Measurements from ENCODE around the gene ZNF888.
"Not testable (repeated sequence)": the region's sequence is repeated elsewhere in the genome, so short reads cannot be mapped to it uniquely, and the experiment has no call there.

The ZNF888 gene

GRCh38 chr19:52922841-52923777 is at the start of gene ZNF888:
ZNF888 (minus strand) TSS chr19:52923428; CDS start chr19:52917873, 5,555 bp downstream.
- peak; percentile 47 for DNase-seq (ENCODE audit: low spot score)

DNA sequence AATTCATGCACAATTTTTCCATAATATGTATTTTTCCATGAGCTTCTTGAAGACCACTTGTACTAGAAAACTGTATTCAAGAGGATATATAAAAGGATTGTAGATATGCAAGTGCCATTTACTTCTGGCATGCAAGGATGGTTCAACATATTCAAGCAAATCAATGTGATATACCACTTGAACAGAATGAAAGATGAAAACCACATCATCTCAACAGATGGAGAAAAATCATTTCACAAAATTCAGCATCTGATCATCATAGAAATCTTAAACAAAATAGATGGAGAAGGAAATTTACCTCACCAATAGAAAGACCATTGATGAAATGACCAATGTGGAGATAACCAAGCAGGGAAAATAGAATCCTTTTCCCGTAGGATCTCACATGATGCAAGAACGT is 44.5 kb upstream of the ZNF888 start:
- no peak for DNase-seq (ENCODE audit: low spot score)

- no peak for DNase-seq (ENCODE audit: low spot score)
These were observed 40.0 kb upstream of the ZNF888 start for GRCh38 chr19:52963247-52963618.

- DNase-seq (ENCODE audit: low spot score): peak; percentile 88
These were observed 39.4 kb upstream of the ZNF888 start, which contains the start of gene ZNF816 for GRCh38 chr19:52962394-52963246. ZNF816 (minus strand) TSS chr19:52962881; CDS start chr19:52956089, 6,792 bp downstream.

GRCh38 chr19:52961981-52962380 is 38.8 kb upstream of the ZNF888 start:
- no peak for DNase-seq (ENCODE audit: low spot score)

DNA sequence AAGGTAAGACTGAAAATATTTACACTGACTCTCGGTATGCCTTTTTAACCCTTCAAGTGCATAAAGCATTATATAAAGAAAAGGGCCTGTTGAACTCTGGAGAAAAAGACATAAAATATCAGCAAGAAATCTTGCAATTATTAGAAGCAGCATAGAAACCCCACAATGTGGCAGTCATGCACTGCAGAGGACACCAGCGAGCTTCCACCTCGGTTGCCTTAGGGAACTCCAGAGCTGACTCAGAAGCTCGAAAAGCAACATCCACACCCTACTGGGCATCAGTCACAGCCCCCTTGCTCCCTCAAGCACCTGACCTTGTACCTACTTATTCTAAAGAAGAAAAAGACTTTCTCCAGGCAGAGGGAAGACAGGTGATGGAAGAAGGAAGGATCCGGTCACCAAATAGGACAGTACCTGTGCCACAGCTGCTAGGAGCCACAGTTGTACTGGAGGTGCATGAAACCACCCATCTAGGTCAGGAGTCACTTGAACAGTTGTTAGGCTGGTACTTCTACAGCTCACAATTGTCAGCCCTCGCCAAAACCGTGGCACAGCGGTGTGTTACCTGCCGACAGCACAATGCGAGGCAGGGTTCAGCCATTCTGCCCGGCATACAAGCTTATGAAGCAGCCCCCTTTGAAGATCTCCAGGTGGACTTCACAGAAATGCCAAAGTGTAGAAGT is 36.5 kb upstream of the ZNF888 start:
- DNase-seq (ENCODE audit: low spot score): no peak

GRCh38 chr19:52957591-52957990 is 34.4 kb upstream of the ZNF888 start:
- DNase-seq (ENCODE audit: low spot score): no peak

GRCh38 chr19:52956917-52957316 is 33.7 kb upstream of the ZNF888 start:
- no peak for DNase-seq (ENCODE audit: low spot score)

DNA sequence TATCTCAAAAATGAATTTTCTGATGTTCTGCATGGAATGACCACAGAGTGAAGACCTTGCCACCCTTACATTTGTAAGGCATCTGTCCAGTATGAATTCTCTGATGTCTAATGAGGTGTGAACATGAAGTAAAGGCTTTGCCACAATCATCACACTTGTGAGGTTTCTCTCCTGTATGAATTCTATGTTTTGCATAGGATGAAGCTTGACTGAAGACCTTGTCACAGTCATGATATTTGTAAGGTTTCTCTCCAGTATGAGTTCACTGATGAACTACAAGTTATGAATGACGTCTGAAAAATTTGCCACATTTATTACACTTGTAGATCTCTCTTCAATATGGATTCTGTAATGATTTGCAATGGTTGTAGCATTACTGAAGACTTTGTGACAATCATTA is 26.2 kb upstream of the ZNF888 start:
- no peak for DNase-seq (ENCODE audit: low spot score)

DNA sequence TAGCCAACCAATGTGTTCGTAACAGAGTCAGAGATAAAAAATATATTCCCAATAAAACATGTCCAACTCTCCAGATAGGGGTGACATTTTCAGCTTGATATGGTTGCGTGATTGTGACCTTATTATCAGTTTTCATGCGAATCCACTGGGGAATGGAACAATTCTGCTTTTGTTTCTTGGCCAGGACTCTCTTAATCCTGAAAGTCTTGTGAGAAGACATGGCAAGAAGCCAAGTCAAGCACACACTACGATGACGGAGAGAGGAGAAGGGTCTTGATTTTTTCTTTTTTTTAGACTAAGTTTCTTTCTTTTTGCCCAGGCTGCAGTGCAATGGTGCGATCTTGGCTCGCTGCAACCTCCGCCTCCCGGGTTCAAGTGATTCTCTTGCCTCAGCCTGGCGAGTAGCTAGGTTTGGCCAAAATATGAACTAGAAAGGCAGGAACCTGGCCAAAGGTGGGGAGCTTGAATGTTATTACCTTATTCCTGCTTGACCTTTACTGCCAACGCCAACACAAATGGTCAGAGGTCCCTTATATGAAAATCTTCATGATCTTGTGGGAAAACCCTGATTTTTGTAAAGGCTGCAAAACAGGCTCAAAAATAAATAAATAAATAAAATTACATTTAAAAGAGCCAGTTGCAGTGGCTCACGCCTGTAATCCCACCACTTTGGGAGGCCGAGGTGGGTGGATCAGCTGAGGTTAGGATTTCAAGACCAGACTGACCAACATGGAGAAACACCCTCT is 25.0 kb upstream of the ZNF888 start:
- DNase-seq (ENCODE audit: low spot score): no peak

DNA sequence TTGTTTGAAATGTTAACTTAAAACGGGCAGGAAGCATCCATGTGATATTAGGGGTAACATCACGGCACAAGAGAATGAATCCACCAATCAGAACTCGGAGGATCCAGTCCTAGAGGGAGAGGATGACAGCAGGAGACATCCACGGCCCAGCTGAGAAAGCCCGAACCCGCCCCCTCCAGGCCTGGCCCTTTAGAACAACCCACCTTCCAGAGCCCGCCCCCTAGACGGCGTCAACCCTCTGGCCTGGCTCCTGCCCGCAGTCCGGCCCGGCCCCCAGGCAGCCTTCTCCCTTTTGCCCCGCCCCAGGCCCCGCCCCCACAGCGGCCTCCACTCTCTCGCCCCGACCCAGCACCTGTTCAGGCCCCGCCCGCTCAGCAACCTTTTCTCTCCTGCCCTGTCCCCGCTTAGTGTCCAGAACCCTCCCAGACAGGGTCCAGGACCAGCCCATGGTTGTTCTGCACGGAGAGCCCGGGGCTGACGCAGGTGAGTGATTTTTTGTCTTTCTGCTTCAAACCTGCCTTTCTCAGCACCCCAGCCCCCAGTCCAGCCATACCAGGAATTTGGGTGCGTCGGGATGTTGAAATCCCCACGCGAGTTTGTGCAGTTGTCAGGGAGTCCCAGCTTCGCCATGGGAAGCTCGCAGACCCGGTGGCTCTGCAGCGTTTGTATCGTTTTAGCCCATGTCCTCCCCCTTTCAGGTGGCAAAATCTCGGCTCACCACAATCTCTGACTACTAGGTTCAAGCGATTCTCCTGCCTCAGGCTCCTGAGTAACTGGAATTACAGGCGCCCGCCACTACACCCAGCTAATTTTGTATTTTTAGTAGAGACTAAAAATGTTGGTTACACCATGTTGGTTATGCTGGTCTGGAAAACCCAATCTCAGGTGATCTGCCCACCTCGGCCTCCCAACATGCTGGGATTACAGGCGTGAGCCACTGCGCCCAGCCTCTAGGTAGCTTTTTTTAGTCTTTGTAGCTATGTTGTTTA is 23.4 kb upstream of the ZNF888 start:
- DNase-seq (ENCODE audit: low spot score): no peak

GRCh38 chr19:52945652-52946321 is 22.6 kb upstream of the ZNF888 start:
- no peak for DNase-seq (ENCODE audit: low spot score)

GRCh38 chr19:52944703-52945493 is 21.7 kb upstream of the ZNF888 start:
- DNase-seq (ENCODE audit: low spot score): not testable (repeated sequence)

- DNase-seq (ENCODE audit: low spot score): no peak
These were observed 20.8 kb upstream of the ZNF888 start for GRCh38 chr19:52943884-52944643.

GRCh38 chr19:52943134-52943883 is 20.1 kb upstream of the ZNF888 start:
- DNase-seq (ENCODE audit: low spot score): no peak

GRCh38 chr19:52942386-52943133 is 19.3 kb upstream of the ZNF888 start:
- DNase-seq (ENCODE audit: low spot score): peak; percentile 84
